Activated naive CD8-positive, alpha-beta T cell treated with anti-CD3 and anti-CD28 coated beads, Interleukin-2, amount 50 U/mL, for 16 hours (primary cell): ENCODE measurements around the gene LYG1.

ENCODE experiments used
- DNase-seq: peaks from one replicate; pipeline ENCODE4 v3.0.0-alpha.2; 2020; ENCODE audit warnings: low read depth, low spot score

LYG1 gene

GRCh38 chr2:99275882-99276281 is 25.1 kb downstream of the LYG1 start:
- no peak for DNase-seq

GRCh38 chr2:99261242-99261641 is 39.8 kb downstream of the LYG1 start:
- DNase-seq, result no peak

DNA sequence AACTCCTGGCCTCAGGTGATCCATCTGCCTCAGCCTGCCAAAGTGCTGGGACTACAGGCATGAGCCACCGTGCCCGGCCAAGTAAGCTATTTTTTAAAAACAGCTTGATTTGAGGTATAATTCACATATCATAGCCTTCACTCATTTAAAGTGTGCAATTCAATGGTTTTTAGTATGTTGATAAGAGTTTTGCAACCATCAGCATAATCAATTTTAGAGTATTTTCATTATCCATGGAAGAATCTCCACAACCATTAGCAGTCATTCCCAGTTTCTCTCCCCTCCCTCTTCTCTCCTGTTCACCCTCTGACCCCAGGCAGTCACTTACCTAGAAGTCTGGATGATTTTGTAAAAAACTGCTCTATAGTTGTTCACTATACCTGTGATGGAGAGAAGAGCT is 40.8 kb downstream of the LYG1 start:
- DNase-seq, result no peak

GRCh38 chr2:99259465-99259864 is 41.5 kb downstream of the LYG1 start:
- no peak for DNase-seq

DNA sequence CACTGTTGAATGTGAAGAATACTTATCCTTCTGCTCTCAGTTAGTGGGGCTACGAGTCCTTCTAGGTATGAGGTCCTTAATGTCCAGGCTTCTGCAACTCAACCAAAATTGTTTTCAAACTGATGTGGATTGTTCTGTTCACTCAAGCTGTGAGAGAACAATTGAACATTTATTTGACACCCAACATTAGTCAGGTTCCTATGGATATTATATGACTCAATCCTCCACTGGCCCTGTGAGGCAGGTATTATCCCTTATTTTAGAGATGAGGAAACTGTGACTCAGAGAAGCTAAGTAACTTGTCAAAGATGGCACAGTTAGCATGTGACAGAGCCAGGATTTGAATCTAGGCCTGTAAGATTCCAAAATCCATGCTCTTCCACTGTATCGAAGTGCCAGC is 44.3 kb downstream of the LYG1 start:
- no peak for DNase-seq

- DNase-seq, result no peak
Measured at GRCh38 chr2:99255491-99256318, 45.3 kb downstream of the LYG1 start, which contains the start of gene LYG2. Gene LYG2, minus strand, starts transcription at chr2:99255666. Its CDS starts 1,406 bp downstream, at chr2:99254260.

- no peak for DNase-seq
Measured at GRCh38 chr2:99249951-99250350, 51.0 kb downstream of the LYG1 start.

DNA sequence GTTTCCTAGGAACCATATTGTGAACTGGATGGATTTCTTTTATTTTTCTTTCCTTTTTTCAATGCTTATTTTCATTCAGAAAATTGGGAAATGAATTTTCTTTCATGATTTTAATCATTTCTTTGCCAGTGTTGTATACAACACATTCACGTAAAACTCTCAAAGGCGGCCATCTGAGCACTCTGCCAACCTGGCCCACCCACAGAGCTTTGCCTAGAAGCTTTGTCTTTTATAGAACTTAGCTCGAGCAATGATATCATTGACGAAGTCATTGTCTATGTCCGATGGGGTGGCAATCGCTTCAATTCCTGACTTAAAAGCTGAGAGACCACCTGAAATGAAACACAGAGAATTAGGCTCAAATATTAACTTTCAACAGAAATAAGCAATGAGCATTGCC is 58.8 kb downstream of the LYG1 start:
- no peak for DNase-seq

GRCh38 chr2:99240431-99240830 is 60.6 kb downstream of the LYG1 start:
- no peak for DNase-seq

- DNase-seq, result no peak
Measured at GRCh38 chr2:99238599-99238998, 62.4 kb downstream of the LYG1 start.
